AG04449 (cell line): ENCODE data around the gene SLC6A16.
"Not testable (repeated sequence)": the region's sequence is repeated elsewhere in the genome, so short reads cannot be mapped to it uniquely, and the experiment has no call there.

ENCODE experiments used
- CTCF ChIA-PET: fragments of 350-600 bp; formaldehyde crosslinking; extraction: SDS; loops from one replicate; lab custom pipeline; 2021; ENCODE audit warnings: antibody characterized with exemption; lab: Yijun Ruan, JAX
- POLR2A ChIA-PET: fragments of 400-600, 350-600 bp; formaldehyde crosslinking; extraction: SDS; loops from one replicate; lab custom pipeline; 2020; ENCODE audit warnings: antibody characterized with exemption, inconsistent platforms; lab: Yijun Ruan, JAX
- DNase-seq: peaks from one replicate; pipeline ENCODE4 v3.0.0-alpha.2; 2010; ENCODE audit warnings: low read depth, low spot score
- H3K4me3 ChIP-seq: 2 replicates; pipeline ENCODE4 v1.5.1; 2011; ENCODE audit warnings: low read depth, mild to moderate bottlenecking, control low read depth, low read length
- CTCF ChIP-seq: IDR thresholded peaks from one replicate; pipeline ENCODE4 v1.5.1; 2011; ENCODE audit warnings: mild to moderate bottlenecking, moderate library complexity, low read length, control low read depth, inconsistent platforms; ENCODE audit not compliant: insufficient read depth; ENCODE audit errors: missing control alignments

SLC6A16 gene

GRCh38 chr19:49287141-49287770, 37.7 kb downstream of the SLC6A16 start:
- H3K4me3 ChIP-seq, result no peak overlapping the region
- CTCF ChIA-PET, result interaction anchor here (4.0 kb wide), 1 partner anchor 14 kb away, joined by 10 read pairs; no protein-coding TSS in a partner anchor
- POLR2A ChIA-PET, result no interaction called here

GRCh38 chr19:49282184-49282583, 42.8 kb downstream of the SLC6A16 start:
- CTCF ChIA-PET, result no interaction called here
- no peak for TF ChIP-seq CTCF
- POLR2A ChIA-PET, result no interaction called here
- no peak for DNase-seq
- no peak overlapping the region for H3K4me3 ChIP-seq

More at GRCh38 chr19:49287141-49287770, 37.7 kb downstream of the SLC6A16 start:
- no peak for DNase-seq
- TF ChIP-seq CTCF, result no peak

GRCh38 chr19:49272204-49272603, 52.8 kb downstream of the SLC6A16 start:
- ChIA-PET CTCF (interaction anchor here (1.6 to 2.6 kb wide), 3 partner anchors 29 to 46 kb away, joined by 5 to 13 read pairs (median 8); no protein-coding TSS in a partner anchor), POLR2A (no interaction called here)
- H3K4me3 ChIP-seq, result no peak overlapping the region
- peak; percentile 3 for DNase-seq
- TF ChIP-seq CTCF, result no peak

- ChIA-PET POLR2A (no interaction called here), CTCF (interaction anchor here (1.8 kb wide), 1 partner anchor 30 kb away, joined by 5 read pairs; no protein-coding TSS in a partner anchor)
- no peak for DNase-seq
Measured at GRCh38 chr19:49271080-49271753, 53.8 kb downstream of the SLC6A16 start.

GRCh38 chr19:49266409-49266808, 58.6 kb downstream of the SLC6A16 start:
- peak; percentile 31 for TF ChIP-seq CTCF
- CTCF ChIA-PET, result interaction anchor here (0.6 to 3.4 kb wide), 6 partner anchors 11 to 183 kb away, joined by 3 to 17 read pairs (median 4); no protein-coding TSS in a partner anchor
- DNase-seq, POLR2A ChIA-PET, H3K4me3 ChIP-seq: not testable (repeated sequence)

More at GRCh38 chr19:49271080-49271753, 53.8 kb downstream of the SLC6A16 start:
- TF ChIP-seq CTCF, result no peak
- H3K4me3 ChIP-seq, result no peak overlapping the region

- CTCF ChIA-PET, result interaction anchor here (1.2 to 3.4 kb wide), 4 partner anchors 9 to 181 kb away, joined by 3 to 17 read pairs (median 4); no protein-coding TSS in a partner anchor
- POLR2A ChIA-PET, result interaction anchor here (1.2 kb wide), 1 partner anchor 28 kb away, joined by 3 read pairs; no protein-coding TSS in a partner anchor
- DNase-seq, result no peak
- no peak overlapping the region for H3K4me3 ChIP-seq
- TF ChIP-seq CTCF, result no peak
Measured at GRCh38 chr19:49264258-49264657, 60.7 kb downstream of the SLC6A16 start.
